Medulla oblongata (tissue), 1 donor: ENCODE data around the gene PPP1R17.
A peak's percentile ranks its signal among the peaks of the same experiment; 100 is the strongest.

Source experiments
- DNase-seq: peaks from one replicate; pipeline ENCODE4 v3.0.0-alpha.2; 2015; ENCODE audit errors: extremely low spot score

Gene PPP1R17

GRCh38 chr7:31687024-31687748 is at the start of gene PPP1R17:
Gene PPP1R17, plus strand, starts transcription at chr7:31687215. Its CDS starts 5,227 bp downstream, at chr7:31692442.
- DNase-seq, result no peak

GRCh38 chr7:31640381-31640780 is 46.6 kb upstream of the PPP1R17 start:
- DNase-seq, result no peak

DNA sequence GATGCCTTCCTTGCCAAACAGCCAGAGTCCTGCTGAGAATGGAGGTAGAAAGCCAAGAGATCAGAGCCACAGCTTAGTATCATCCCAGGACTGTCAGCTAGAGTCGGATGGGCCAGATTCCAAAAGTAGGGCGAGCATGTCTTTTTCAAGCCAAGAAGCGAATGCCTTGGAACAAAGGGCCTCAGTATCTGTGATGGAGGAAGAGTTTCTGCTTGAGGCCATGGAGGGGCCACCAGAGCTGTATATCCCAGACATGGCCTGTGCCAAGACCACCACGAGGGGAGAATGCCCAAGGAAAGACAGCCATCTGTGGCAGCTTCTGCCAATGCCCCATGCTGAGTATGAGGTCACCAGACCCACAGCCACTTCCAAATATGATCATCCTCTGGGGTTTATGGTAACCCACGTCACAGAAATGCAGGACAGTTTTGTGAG is 44.3 kb upstream of the PPP1R17 start:
- peak; percentile 33 for DNase-seq

- no peak for DNase-seq
Measured at GRCh38 chr7:31646942-31647341, 40.1 kb upstream of the PPP1R17 start.

DNA sequence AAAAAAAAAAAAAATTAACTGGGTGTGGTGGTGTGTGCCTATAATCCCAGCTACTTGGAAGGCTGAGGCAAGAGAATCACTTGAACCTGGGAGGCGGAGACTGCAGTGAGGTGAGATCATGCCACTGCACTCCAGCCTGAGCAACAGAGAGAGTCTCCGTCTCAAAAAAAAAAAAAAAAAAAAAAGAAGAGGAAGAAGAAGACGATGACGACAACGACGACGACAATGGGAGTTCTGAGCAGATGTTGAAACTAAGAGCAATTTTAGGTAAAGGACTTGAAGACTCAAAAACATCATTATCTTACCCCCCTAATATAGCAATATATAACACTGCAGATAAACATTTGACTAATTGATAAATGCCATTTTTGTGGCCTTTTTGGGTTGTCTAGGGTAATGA is 39.5 kb upstream of the PPP1R17 start:
- DNase-seq, result no peak

DNA sequence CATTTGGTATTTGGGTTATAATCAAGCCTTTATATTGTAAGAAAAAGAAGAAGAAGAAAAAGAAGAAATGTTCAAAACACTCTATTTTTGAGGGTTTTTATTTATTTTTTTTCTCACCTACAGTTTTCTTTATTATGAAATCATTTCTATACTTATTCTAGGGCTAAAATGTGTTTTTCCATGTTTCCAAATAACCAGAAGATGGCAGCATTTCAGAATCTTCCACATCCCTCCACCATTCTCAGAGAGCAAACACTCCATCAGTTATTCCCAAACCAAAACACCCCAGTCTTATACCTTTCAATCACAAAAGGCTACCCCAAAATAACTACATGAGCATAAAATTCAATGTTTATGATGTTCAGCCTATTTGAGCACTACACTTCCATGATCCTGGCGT is 38.7 kb upstream of the PPP1R17 start:
- DNase-seq, result peak; percentile 41

- DNase-seq, result no peak
Measured at GRCh38 chr7:31648880-31649279, 38.1 kb upstream of the PPP1R17 start.

GRCh38 chr7:31651234-31652062 is 35.6 kb upstream of the PPP1R17 start:
- DNase-seq, result no peak

DNA sequence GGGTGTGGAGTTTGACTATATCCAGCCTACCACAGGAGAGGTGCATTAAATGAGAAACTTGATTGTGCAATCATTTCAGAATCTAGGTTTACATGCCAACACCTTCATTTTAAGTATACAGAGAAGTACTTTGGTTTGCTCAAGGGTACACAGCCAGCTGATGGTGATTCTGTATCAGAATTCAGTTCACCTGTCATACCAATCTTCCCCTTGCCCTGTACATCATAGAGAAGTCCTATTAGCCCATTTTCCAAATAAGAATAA is 35.0 kb upstream of the PPP1R17 start:
- no peak for DNase-seq

- DNase-seq, result no peak
Measured at GRCh38 chr7:31663072-31663471, 23.9 kb upstream of the PPP1R17 start.

DNA sequence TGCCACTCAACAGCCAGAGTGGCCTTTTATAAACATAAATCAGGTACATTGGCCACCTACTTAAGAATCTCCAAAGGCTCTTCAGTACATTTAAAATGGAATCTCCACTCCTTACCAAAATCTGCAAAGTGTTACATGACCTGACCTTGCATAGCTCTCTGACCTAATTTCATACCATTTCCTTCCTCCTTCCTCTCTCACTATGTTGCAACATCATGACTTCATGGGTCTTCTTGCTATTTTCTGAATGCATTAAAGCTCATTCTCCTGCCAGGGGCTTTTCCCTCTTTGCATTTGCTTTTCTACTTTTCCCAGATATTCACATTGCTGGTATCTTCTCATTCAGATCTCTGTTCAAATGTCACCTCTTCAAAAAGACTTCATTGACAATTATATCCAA is 22.1 kb upstream of the PPP1R17 start:
- DNase-seq, result no peak

- DNase-seq, result no peak
Measured at GRCh38 chr7:31665546-31665945, 21.5 kb upstream of the PPP1R17 start.

- no peak for DNase-seq
Measured at GRCh38 chr7:31669461-31669860, 17.6 kb upstream of the PPP1R17 start.

- DNase-seq, result no peak
Measured at GRCh38 chr7:31679574-31680305, 7.3 kb upstream of the PPP1R17 start.

GRCh38 chr7:31683445-31684225 is 3.4 kb upstream of the PPP1R17 start:
- DNase-seq, result no peak

- DNase-seq, result no peak
Measured at GRCh38 chr7:31688372-31688771, 1.4 kb downstream of the PPP1R17 start.

DNA sequence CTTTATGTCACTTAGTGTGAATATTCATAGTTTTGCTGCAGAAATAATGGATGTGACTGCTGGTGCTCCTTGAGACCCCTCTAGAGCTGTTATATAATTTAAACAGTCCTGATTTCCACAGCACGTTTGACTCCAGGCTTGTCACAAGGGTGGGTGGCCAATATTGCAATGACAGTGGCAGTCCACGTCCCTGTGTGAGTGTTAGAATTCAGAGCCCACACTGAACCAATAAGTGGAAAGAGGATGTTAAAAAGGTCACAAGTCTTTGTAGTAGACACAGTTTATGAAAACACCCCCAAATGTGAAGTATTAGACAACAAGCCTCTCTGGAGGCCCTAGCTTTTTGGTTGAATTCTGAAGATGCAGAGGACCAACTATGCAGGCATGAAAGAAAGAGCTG is 2.0 kb downstream of the PPP1R17 start:
- DNase-seq, result no peak

DNA sequence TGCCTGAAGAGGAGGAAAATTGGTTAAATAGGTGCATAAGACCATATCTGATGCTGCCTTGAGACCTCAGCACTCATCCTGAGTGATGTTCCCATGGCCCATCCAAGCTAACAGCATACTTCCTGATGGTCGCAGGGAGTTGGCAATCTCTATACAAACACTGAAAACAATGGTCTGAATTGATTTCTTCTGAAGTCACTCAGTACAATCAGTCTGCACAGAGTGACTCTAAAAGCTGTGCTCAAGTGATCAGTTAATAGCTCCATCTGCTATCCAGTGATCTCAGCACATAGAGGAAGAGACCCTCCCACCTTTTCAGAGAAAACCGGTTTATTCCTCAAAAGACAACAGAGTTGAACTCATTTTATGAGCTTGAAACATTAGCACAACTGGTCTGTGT is 3.9 kb downstream of the PPP1R17 start:
- peak; percentile 6 for DNase-seq

- no peak for DNase-seq
Measured at GRCh38 chr7:31692451-31692850, 5.4 kb downstream of the PPP1R17 start.

DNA sequence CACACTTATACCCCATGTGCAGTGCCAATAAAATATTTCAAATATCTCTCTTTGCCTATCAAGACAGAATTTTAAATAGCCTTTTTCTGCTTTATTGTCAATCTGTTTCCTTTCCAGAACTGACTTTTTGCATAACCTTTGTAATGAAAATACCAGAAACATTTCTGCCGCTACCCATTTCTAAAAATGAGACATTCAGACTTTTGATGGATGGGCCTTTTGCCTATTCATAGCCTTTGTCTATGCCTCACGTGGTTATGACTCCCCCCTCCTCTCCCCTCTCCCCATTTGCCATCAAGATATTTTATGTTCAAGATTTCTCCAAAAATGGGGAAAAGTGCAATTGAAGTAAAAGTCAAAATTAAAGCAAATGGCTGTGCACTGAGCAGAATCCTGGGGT is 5.9 kb downstream of the PPP1R17 start:
- no peak for DNase-seq

GRCh38 chr7:31695859-31696614 is 9.0 kb downstream of the PPP1R17 start:
- no peak for DNase-seq
